WTC11 (cell line): ENCODE measurements around the gene NPAS3. TPM values are rescaled to one million over a fixed set of nuclear protein-coding genes. Genes with fewer than 3 reads are reported as not detected.

Experiments
- ATAC-seq: fragments of 200-7000 bp; cut with Tn5 transposase; 2 replicates; pipeline ENCODE4 v1.10.0; 2021; ENCODE audit warnings: mild to moderate bottlenecking, moderate library complexity
- CTCF ChIA-PET: fragments of 300-600 bp; sonication (Branson Sonifier 250); formaldehyde crosslinking; loops from one replicate; lab custom pipeline; 2021; ENCODE audit warnings: antibody characterized with exemption; lab: Charles Lee
- POLR2A ChIA-PET: fragments of 350-600 bp; sonication (Branson Sonifier 250); formaldehyde crosslinking; loops from one replicate; lab custom pipeline; 2021; ENCODE audit warnings: antibody characterized with exemption; lab: Charles Lee
- DNase-seq: peaks from one replicate; pipeline ENCODE4 v3.0.0; 2021; ENCODE audit warnings: low spot score
- H3K27ac Mint-ChIP-seq: 2 replicates; pipeline ENCODE4 v1.8.0; 2021; ENCODE audit warnings: mixed read lengths
- H3K27me3 Mint-ChIP-seq: 2 replicates; pipeline ENCODE4 v1.8.0; 2021; ENCODE audit warnings: low read depth, mild to moderate bottlenecking, moderate library complexity, mixed read lengths
- H3K36me3 Mint-ChIP-seq: 2 replicates; pipeline ENCODE4 v1.8.0; 2021; ENCODE audit warnings: mixed read lengths
- H3K4me1 Mint-ChIP-seq: 2 replicates; pipeline ENCODE4 v1.8.0; 2022; ENCODE audit warnings: mixed read lengths
- H3K4me3 Mint-ChIP-seq: 2 replicates; pipeline ENCODE4 v1.8.0; 2021; ENCODE audit warnings: mild to moderate bottlenecking, moderate library complexity, mixed read lengths
- H3K9me3 Mint-ChIP-seq: 2 replicates; pipeline ENCODE4 v1.8.0; 2021; ENCODE audit warnings: mixed read lengths
- CREB1 ChIP-seq: sonication (generic); formaldehyde crosslinking; IDR thresholded peaks from 2 replicates; pipeline ENCODE4 v1.8.0; 2023; ENCODE audit warnings: mild to moderate bottlenecking, missing genetic modification reagents
- ETV6 ChIP-seq: sonication (generic); formaldehyde crosslinking; IDR thresholded peaks from 2 replicates; pipeline ENCODE4 v1.8.1; 2022; ENCODE audit warnings: mild to moderate bottlenecking, missing genetic modification reagents
- FOXP1 ChIP-seq: sonication (generic); formaldehyde crosslinking; IDR thresholded peaks from 2 replicates; pipeline ENCODE4 v1.8.0; 2022; ENCODE audit warnings: missing genetic modification reagents, mild to moderate bottlenecking, moderate library complexity, borderline replicate concordance
- HMGA2 ChIP-seq: fragments of 250-450 bp; sonication (Bioruptor Pico); IDR thresholded peaks from 2 replicates; pipeline ENCODE4 v1.4.0; 2021; ENCODE audit warnings: mild to moderate bottlenecking, moderate library complexity
- PRRX2 ChIP-seq: fragments of 250-450 bp; sonication (Bioruptor Pico); IDR thresholded peaks from 2 replicates; pipeline ENCODE4 v1.8.0; 2021; ENCODE audit warnings: mild to moderate bottlenecking
- RORB ChIP-seq: fragments of 250-450 bp; sonication (Bioruptor Pico); IDR thresholded peaks from 2 replicates; pipeline ENCODE4 v1.9.0; 2021; ENCODE audit warnings: mild to moderate bottlenecking
- ZNF232 ChIP-seq: sonication (generic); formaldehyde crosslinking; IDR thresholded peaks from 2 replicates; pipeline ENCODE4 v1.8.0; 2022; ENCODE audit warnings: mild to moderate bottlenecking, missing genetic modification reagents
- ZNF396 ChIP-seq: fragments of 250-450 bp; sonication (Bioruptor Pico); IDR thresholded peaks from 2 replicates; pipeline ENCODE4 v1.8.0; 2021; ENCODE audit warnings: mild to moderate bottlenecking, moderate library complexity, borderline replicate concordance
- ZNF671 ChIP-seq: fragments of 250-450 bp; sonication (Bioruptor Pico); IDR thresholded peaks from 2 replicates; pipeline ENCODE4 v1.8.0; 2021; ENCODE audit warnings: mild to moderate bottlenecking
- total RNA-seq: library from RNA; stranded (reverse); gene quantifications from 3 replicates; pipeline ENCODE4 v1.2.3, GENCODE V29; 2021
- TF ChIP-seq, protein P1 (sequence below): fragments of 250-450 bp; sonication (Bioruptor Pico); conservative IDR thresholded peaks from 2 replicates; pipeline ENCODE4 v1.9.0; 2021; ENCODE audit warnings: mild to moderate bottlenecking
- TF ChIP-seq, protein P2 (sequence below): sonication (generic); formaldehyde crosslinking; IDR thresholded peaks from 2 replicates; pipeline ENCODE4 v1.8.1; 2022; ENCODE audit warnings: mild to moderate bottlenecking, missing genetic modification reagents, moderate library complexity, borderline replicate concordance
- TF ChIP-seq, protein P3 (sequence below): sonication (generic); formaldehyde crosslinking; IDR thresholded peaks from 2 replicates; pipeline ENCODE4 v1.8.0; 2023; ENCODE audit warnings: mild to moderate bottlenecking, missing genetic modification reagents
- TF ChIP-seq, protein P4 (sequence below): sonication (generic); formaldehyde crosslinking; IDR thresholded peaks from 2 replicates; pipeline ENCODE4 v1.8.1; 2023; ENCODE audit warnings: mild to moderate bottlenecking, missing genetic modification reagents, moderate library complexity
- TF ChIP-seq, protein P5 (sequence below): sonication (generic); formaldehyde crosslinking; IDR thresholded peaks from 2 replicates; pipeline ENCODE4 v1.8.1; 2022; ENCODE audit warnings: missing genetic modification reagents, borderline replicate concordance
- TF ChIP-seq, protein P6 (sequence below): sonication (generic); formaldehyde crosslinking; IDR thresholded peaks from 2 replicates; pipeline ENCODE4 v1.8.0; 2022; ENCODE audit warnings: missing genetic modification reagents
- TF ChIP-seq, protein P7 (sequence below): sonication (generic); formaldehyde crosslinking; IDR thresholded peaks from 2 replicates; pipeline ENCODE4 v1.8.0; 2022; ENCODE audit warnings: mild to moderate bottlenecking, missing genetic modification reagents
- TF ChIP-seq, protein P8 (sequence below): fragments of 200-600 bp; IDR thresholded peaks from 2 replicates; pipeline ENCODE4 v1.8.0; 2022; ENCODE audit warnings: antibody characterized with exemption
- TF ChIP-seq, protein P9 (sequence below): fragments of 250-450 bp; sonication (Bioruptor Pico); IDR thresholded peaks from 2 replicates; pipeline ENCODE4 v1.9.0; 2021; ENCODE audit warnings: mild to moderate bottlenecking

NPAS3 gene
- total RNA-seq, 1 experiment from 2014 or later, result 3.2 TPM

DNA sequence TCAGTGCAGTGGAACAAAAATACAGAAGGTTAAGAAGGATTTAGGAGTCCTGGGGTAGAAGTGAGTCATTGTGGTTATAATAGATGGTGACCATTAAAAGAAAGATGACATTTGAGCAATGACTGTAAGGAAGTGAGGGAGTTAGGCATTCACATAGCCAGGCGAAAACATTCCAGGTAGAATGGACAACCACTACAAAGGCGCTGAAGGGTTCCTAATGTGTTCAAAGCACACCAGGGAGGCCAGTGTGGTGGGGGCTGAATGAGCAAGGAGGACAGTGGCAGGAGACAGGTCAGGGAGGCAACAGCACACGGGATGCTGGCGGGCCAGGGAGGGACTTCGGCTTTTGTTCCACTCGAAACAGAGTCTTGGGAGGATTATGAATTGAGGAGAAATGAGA, 129.9 kb downstream of the NPAS3 start:
- no peaks in the 10 kb centered on the region for H3K36me3 Mint-ChIP-seq
- no peak overlapping the region for H3K4me3 Mint-ChIP-seq
- ATAC-seq (no peak), DNase-seq (no peak)
- H3K9me3 Mint-ChIP-seq, result no peaks in the 10 kb centered on the region
- POLR2A ChIA-PET, result no interaction called here
- TF ChIP-seq, protein P1, sequence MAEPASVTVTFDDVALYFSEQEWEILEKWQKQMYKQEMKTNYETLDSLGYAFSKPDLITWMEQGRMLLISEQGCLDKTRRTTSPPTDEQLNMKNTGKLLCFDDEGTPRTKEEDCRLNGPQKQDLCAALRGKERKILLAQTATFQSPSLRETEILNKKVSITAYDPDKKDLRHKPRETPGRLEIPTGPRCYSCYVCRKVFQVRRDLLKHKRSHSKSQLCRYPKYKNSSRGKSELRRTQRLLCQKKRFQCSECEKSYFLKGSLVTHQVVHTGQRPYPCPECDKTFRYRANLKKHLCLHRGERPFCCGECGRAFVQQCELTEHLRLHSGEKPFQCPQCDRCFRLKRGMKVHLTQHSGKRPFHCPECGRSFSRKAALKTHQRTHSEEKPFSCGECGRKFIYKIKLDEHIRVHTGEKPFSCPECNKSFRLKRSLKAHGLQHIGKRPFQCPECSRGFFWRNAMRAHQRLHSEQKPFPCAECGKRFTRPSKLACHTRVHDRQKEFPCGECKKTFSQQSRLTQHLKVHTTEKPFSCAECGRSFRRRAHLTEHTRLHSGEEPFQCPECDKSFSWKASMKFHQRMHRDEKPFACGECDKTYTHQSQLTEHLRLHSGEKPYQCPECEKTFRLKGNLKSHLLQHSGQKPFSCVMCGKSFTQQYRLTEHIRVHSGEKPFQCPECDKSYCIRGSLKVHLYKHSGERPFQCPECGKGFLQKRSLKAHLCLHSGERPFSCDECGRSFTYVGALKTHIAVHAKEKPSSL (CRISPR knock-in tag), result no peak
- TF ChIP-seq ZNF232 (CRISPR knock-in tag) (no peak), HMGA2 (CRISPR knock-in tag) (no peak), ZNF671 (no peak)
- TF ChIP-seq, protein P2, sequence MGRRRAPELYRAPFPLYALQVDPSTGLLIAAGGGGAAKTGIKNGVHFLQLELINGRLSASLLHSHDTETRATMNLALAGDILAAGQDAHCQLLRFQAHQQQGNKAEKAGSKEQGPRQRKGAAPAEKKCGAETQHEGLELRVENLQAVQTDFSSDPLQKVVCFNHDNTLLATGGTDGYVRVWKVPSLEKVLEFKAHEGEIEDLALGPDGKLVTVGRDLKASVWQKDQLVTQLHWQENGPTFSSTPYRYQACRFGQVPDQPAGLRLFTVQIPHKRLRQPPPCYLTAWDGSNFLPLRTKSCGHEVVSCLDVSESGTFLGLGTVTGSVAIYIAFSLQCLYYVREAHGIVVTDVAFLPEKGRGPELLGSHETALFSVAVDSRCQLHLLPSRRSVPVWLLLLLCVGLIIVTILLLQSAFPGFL, result no peak
- TF ChIP-seq, protein P3, sequence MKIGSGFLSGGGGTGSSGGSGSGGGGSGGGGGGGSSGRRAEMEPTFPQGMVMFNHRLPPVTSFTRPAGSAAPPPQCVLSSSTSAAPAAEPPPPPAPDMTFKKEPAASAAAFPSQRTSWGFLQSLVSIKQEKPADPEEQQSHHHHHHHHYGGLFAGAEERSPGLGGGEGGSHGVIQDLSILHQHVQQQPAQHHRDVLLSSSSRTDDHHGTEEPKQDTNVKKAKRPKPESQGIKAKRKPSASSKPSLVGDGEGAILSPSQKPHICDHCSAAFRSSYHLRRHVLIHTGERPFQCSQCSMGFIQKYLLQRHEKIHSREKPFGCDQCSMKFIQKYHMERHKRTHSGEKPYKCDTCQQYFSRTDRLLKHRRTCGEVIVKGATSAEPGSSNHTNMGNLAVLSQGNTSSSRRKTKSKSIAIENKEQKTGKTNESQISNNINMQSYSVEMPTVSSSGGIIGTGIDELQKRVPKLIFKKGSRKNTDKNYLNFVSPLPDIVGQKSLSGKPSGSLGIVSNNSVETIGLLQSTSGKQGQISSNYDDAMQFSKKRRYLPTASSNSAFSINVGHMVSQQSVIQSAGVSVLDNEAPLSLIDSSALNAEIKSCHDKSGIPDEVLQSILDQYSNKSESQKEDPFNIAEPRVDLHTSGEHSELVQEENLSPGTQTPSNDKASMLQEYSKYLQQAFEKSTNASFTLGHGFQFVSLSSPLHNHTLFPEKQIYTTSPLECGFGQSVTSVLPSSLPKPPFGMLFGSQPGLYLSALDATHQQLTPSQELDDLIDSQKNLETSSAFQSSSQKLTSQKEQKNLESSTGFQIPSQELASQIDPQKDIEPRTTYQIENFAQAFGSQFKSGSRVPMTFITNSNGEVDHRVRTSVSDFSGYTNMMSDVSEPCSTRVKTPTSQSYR (CRISPR knock-in tag), result no peak
- TF ChIP-seq, protein P4, sequence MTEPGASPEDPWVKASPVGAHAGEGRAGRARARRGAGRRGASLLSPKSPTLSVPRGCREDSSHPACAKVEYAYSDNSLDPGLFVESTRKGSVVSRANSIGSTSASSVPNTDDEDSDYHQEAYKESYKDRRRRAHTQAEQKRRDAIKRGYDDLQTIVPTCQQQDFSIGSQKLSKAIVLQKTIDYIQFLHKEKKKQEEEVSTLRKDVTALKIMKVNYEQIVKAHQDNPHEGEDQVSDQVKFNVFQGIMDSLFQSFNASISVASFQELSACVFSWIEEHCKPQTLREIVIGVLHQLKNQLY (CRISPR knock-in tag), result no peak
- TF ChIP-seq, all 79 proteins: peak for 0
- no peak overlapping the region for H3K27ac Mint-ChIP-seq
- CTCF ChIA-PET, result no interaction called here
- no peaks in the 10 kb centered on the region for H3K27me3 Mint-ChIP-seq
- no peaks in the 10 kb centered on the region for H3K4me1 Mint-ChIP-seq

DNA sequence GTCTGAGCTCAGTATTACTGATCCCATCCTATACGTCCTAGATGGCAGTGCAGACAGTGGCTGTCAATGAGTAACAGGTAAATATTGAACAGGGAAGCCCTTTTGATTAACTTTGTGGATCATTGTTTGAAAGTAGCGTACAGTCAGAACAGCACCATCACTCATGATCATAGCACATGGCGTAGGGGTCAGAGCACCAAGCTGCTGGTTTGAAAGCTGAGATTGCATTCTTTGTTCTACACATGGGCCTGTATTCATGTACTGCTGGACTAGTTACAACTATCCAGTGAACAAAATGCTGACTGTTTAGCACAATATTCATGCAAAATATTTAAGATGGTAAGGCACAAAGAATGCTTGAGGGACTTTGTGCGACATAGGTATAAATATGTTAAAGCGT, 131.8 kb downstream of the NPAS3 start:
- H3K4me3 Mint-ChIP-seq, result no peak overlapping the region
- no peaks in the 10 kb centered on the region for H3K36me3 Mint-ChIP-seq
- no peaks in the 10 kb centered on the region for H3K27me3 Mint-ChIP-seq
- ChIA-PET CTCF (no interaction called here), POLR2A (no interaction called here)
- no peak overlapping the region for H3K27ac Mint-ChIP-seq
- ATAC-seq (no peak), DNase-seq (no peak)
- H3K4me1 Mint-ChIP-seq, result no peaks in the 10 kb centered on the region
- H3K9me3 Mint-ChIP-seq, result no peaks in the 10 kb centered on the region
- TF ChIP-seq, protein P5, sequence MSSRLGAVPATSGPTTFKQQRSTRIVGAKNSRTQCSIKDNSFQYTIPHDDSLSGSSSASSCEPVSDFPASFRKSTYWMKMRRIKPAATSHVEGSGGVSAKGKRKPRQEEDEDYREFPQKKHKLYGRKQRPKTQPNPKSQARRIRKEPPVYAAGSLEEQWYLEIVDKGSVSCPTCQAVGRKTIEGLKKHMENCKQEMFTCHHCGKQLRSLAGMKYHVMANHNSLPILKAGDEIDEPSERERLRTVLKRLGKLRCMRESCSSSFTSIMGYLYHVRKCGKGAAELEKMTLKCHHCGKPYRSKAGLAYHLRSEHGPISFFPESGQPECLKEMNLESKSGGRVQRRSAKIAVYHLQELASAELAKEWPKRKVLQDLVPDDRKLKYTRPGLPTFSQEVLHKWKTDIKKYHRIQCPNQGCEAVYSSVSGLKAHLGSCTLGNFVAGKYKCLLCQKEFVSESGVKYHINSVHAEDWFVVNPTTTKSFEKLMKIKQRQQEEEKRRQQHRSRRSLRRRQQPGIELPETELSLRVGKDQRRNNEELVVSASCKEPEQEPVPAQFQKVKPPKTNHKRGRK (CRISPR knock-in tag), result no peak
- no peak for TF ChIP-seq PRRX2 (CRISPR knock-in tag)
- no peak for TF ChIP-seq ETV6
- TF ChIP-seq RORB (CRISPR knock-in tag), result no peak
- TF ChIP-seq, protein P6, sequence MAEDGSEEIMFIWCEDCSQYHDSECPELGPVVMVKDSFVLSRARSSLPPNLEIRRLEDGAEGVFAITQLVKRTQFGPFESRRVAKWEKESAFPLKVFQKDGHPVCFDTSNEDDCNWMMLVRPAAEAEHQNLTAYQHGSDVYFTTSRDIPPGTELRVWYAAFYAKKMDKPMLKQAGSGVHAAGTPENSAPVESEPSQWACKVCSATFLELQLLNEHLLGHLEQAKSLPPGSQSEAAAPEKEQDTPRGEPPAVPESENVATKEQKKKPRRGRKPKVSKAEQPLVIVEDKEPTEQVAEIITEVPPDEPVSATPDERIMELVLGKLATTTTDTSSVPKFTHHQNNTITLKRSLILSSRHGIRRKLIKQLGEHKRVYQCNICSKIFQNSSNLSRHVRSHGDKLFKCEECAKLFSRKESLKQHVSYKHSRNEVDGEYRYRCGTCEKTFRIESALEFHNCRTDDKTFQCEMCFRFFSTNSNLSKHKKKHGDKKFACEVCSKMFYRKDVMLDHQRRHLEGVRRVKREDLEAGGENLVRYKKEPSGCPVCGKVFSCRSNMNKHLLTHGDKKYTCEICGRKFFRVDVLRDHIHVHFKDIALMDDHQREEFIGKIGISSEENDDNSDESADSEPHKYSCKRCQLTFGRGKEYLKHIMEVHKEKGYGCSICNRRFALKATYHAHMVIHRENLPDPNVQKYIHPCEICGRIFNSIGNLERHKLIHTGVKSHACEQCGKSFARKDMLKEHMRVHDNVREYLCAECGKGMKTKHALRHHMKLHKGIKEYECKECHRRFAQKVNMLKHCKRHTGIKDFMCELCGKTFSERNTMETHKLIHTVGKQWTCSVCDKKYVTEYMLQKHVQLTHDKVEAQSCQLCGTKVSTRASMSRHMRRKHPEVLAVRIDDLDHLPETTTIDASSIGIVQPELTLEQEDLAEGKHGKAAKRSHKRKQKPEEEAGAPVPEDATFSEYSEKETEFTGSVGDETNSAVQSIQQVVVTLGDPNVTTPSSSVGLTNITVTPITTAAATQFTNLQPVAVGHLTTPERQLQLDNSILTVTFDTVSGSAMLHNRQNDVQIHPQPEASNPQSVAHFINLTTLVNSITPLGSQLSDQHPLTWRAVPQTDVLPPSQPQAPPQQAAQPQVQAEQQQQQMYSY (CRISPR knock-in tag), result no peak
- TF ChIP-seq, protein P7, sequence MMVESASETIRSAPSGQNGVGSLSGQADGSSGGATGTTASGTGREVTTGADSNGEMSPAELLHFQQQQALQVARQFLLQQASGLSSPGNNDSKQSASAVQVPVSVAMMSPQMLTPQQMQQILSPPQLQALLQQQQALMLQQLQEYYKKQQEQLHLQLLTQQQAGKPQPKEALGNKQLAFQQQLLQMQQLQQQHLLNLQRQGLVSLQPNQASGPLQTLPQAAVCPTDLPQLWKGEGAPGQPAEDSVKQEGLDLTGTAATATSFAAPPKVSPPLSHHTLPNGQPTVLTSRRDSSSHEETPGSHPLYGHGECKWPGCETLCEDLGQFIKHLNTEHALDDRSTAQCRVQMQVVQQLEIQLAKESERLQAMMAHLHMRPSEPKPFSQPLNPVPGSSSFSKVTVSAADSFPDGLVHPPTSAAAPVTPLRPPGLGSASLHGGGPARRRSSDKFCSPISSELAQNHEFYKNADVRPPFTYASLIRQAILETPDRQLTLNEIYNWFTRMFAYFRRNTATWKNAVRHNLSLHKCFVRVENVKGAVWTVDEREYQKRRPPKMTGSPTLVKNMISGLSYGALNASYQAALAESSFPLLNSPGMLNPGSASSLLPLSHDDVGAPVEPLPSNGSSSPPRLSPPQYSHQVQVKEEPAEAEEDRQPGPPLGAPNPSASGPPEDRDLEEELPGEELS (CRISPR knock-in tag), result no peak
- TF ChIP-seq, protein P8, sequence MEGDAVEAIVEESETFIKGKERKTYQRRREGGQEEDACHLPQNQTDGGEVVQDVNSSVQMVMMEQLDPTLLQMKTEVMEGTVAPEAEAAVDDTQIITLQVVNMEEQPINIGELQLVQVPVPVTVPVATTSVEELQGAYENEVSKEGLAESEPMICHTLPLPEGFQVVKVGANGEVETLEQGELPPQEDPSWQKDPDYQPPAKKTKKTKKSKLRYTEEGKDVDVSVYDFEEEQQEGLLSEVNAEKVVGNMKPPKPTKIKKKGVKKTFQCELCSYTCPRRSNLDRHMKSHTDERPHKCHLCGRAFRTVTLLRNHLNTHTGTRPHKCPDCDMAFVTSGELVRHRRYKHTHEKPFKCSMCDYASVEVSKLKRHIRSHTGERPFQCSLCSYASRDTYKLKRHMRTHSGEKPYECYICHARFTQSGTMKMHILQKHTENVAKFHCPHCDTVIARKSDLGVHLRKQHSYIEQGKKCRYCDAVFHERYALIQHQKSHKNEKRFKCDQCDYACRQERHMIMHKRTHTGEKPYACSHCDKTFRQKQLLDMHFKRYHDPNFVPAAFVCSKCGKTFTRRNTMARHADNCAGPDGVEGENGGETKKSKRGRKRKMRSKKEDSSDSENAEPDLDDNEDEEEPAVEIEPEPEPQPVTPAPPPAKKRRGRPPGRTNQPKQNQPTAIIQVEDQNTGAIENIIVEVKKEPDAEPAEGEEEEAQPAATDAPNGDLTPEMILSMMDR, result no peak
- TF ChIP-seq ZNF396 (CRISPR knock-in tag), result no peak
- TF ChIP-seq CREB1 (CRISPR knock-in tag), result no peak
- TF ChIP-seq, protein P9, sequence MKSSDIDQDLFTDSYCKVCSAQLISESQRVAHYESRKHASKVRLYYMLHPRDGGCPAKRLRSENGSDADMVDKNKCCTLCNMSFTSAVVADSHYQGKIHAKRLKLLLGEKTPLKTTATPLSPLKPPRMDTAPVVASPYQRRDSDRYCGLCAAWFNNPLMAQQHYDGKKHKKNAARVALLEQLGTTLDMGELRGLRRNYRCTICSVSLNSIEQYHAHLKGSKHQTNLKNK, result no peak
- TF ChIP-seq FOXP1 (CRISPR knock-in tag), result no peak
